LoVo (cell line): Measurements from ENCODE around the gene PRRC2A.
A peak's percentile ranks its signal among the peaks of the same experiment; 100 is the strongest.

Experiments
- DNase-seq: peaks from one replicate; pipeline ENCODE4 v3.0.0-alpha.2; 2016; ENCODE audit warnings: low spot score

PRRC2A gene

GRCh38 chr6:31652925-31653724 lies 32.6 kb downstream of the PRRC2A start:
- DNase-seq = no peak

DNA sequence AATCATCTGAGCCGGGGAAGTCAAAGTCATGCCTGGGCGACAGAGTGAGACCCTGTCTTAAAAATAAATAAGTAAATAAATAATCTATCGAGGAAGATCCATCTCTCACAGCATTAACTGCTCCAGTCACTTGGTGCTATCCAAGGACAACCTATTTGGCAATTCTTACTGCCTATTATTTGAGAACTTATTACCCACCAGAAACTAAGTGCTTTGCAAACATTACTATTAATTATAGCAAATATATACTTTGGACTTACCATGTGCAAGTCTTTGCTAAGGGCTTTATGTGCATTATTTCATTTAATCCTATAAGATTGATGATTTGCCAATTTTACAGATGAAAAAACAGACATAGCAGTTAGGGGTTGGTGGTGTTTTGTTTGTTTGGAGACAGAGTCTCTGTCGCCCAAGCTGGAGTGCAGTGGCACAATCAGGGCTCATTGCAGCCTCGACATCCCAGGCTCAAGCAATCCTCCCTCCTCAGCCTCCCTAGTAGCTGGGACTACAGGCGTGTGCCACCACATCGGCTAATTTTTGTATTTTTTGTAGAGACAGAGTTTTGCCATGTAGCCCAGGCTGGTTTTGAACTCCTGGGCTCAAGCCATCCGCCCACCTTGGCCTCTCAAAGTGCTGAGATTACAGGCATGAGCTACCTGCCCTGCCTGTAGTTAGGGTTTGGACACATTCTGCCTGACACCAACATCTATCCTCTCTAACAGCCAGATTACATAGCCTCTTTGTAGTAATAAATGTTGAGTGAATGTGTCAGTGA lies 34.2 kb downstream of the PRRC2A start:
- no peak for DNase-seq

DNA sequence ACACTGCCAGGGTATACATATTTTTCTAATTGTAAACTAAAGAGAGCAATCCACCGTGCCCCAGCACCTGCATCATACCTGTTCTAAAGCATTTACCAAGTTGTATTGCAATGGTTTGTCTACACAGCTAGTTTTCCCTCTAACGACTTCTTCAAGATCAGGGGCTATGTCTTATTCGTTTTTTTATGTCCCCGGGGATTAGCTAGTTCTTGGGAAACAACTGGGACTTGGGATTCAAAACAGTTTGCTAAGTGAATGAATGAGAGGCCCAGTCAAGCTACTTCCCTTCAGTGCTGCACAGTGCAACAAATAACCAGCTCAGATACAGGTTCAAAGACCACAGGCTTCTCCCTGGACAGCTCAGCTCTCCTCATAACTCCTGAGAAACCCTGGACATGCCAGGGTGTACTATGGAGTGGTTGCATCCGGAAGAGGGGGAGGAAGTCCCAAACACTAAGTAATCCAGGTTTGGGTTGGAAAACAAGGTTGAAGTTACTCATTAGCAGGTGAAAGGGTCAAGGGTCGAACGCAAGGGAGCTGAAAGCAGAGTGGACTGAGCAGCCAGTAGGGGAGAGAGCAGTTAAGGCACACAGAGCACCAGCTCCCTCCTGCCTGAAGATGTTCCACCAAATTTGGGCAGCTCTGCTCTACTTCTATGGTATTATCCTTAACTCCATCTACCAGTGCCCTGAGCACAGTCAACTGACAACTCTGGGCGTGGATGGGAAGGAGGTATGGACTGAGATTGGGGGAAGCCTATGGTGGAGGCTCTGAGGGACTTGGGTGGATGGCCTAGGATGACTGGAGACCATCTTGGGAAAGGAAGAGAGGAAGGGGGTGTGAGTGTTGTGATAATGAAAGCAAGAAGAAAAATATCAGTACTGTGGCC lies 35.1 kb downstream of the PRRC2A start, which contains the start of gene APOM:
Gene APOM, plus strand, starts transcription at position 546 of the 889 bp plus-strand sequence. Its CDS starts 73 bp downstream, at position 619.
- no peak for DNase-seq

GRCh38 chr6:31657406-31658157 lies 37.1 kb downstream of the PRRC2A start:
- no peak for DNase-seq

GRCh38 chr6:31658158-31658688 lies 37.7 kb downstream of the PRRC2A start:
- no peak for DNase-seq

- no peak for DNase-seq
These were observed 38.6 kb downstream of the PRRC2A start for GRCh38 chr6:31658983-31659648.

GRCh38 chr6:31659649-31660380 lies 39.3 kb downstream of the PRRC2A start:
- DNase-seq = no peak

- DNase-seq = peak; percentile 86
These were observed 40.1 kb downstream of the PRRC2A start, which contains the start of gene C6orf47 for GRCh38 chr6:31660381-31661261. Gene C6orf47 (minus strand): TSS chr6:31660778. CDS start chr6:31659947, 831 bp downstream.

GRCh38 chr6:31661262-31662123 lies 41.0 kb downstream of the PRRC2A start:
- DNase-seq = no peak

- DNase-seq = no peak
These were observed 41.7 kb downstream of the PRRC2A start for GRCh38 chr6:31662124-31662723.

- no peak for DNase-seq
These were observed 42.8 kb downstream of the PRRC2A start for GRCh38 chr6:31663126-31663960.

- peak; percentile 27 for DNase-seq
These were observed 43.7 kb downstream of the PRRC2A start for GRCh38 chr6:31663961-31664789.

DNA sequence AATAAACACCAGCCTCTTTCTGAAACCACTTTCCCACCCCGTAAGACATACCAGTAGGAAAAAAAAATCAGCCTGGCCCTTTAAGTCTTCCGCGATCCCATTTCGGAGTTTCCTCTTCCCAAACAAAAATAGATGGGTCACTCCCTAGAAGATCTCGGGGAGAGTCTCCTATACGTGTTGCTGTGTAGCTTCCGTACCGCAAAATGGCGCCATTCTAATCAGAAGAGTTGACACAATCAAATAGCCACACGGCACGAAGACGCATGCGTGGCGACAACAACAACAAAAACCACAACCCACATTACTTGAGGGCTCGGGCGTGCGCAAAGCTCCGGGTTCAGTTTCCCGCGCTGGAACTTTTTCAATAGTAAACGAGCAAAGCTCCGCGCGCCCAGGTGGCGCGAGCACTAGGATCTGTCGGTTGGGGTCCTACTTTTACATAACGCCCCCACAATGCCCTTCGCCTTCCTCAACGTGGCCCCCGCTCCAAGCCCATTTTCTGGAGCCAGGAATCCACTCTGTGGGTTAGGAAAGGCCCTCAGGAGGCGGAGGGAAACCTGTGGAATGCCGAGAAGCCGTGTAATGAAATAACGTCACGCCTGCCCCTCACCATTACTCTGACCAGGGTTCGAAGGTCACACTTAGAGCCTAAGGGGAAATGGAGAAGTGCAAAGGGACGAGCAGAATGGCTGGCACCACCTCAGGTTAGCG lies 44.4 kb downstream of the PRRC2A start, which contains the start of gene GPANK1:
Gene GPANK1, minus strand, starts transcription at position 208 of the 711 bp plus-strand sequence. CDS start 519 bp downstream, outside the sequence.
- peak; percentile 96 for DNase-seq

GRCh38 chr6:31665501-31666336 lies 45.2 kb downstream of the PRRC2A start, which contains the start of gene CSNK2B:
Gene CSNK2B (plus strand): TSS chr6:31666080. CDS start chr6:31666832, 752 bp downstream.
- peak; percentile 97 for DNase-seq
